HepG2 (cell line): ENCODE results near the gene MUSK. TPM values are rescaled to one million over a fixed set of nuclear protein-coding genes. Genes with fewer than 3 reads are reported as not detected.

Experiments used
- ATAC-seq: fragments of 200-7000 bp; cut with Tn5 transposase; 3 replicates; pipeline ENCODE4 v1.9.1; 2020; ENCODE audit warnings: mild to moderate bottlenecking, moderate library complexity
- Bru-seq: library from RNA; stranded (reverse); fragments of 400-500 nt; gene quantifications from one replicate; lab custom pipeline; 2021; lab: Mats Ljungman, UMichigan
- BruChase-seq, 2 experiments: library from RNA; stranded (reverse); fragments of 400-500 nt; gene quantifications; one replicate each; lab custom pipeline; 2021; lab: Mats Ljungman, UMichigan
- BruUV-seq: library from RNA; stranded (reverse); fragments of 400-500 nt; replicated peaks from 2 replicates; lab custom pipeline; 2021; lab: Mats Ljungman, UMichigan
- CTCF ChIA-PET: fragments of 300-600 bp; formaldehyde crosslinking; extraction: SDS; loops from one replicate; lab custom pipeline; 2021; ENCODE audit warnings: low total read pairs, inconsistent platforms, low intra/inter-chr PET ratio; lab: Yijun Ruan, JAX
- POLR2A ChIA-PET: fragments of 350-600 bp; sonication (Branson Sonifier 250); formaldehyde crosslinking; loops from one replicate; lab custom pipeline; 2020; ENCODE audit warnings: antibody characterized with exemption, inconsistent platforms; lab: Yijun Ruan, JAX
- DNase-seq: peaks from one replicate; pipeline ENCODE4 v3.0.0-alpha.2; 2015; ENCODE audit warnings: low spot score
- FAIRE-seq: peaks from 3 replicates; lab custom pipeline; 2011; peaks lifted over from hg19 to GRCh38; lab: Jason Lieb, UNC
- H2AFZ ChIP-seq: one replicate; pipeline ENCODE4 v1.6.1; 2011; ENCODE audit warnings: low read length, inconsistent platforms
- H3K27ac ChIP-seq: fragments of 300-600 bp; 3 replicates; pipeline ENCODE4 v1.8.0; 2011; ENCODE audit warnings: mixed run types, mild to moderate bottlenecking, mixed read lengths, low read length, inconsistent platforms; ENCODE audit not compliant: insufficient read depth; ENCODE audit errors: extremely low read length
- H3K27me3 ChIP-seq, 2 experiments: fragments of 200-600 bp in 1 of 2; 2 replicates in 1 of 2; 3 replicates in 1 of 2; pipeline versions ENCODE4 v1.6.0 to v1.8.0; 2011; ENCODE audit warnings: low read length in 2 of 2, mild to moderate bottlenecking in 2 of 2, moderate library complexity in 2 of 2, inconsistent platforms in 1 of 2; ENCODE audit not compliant: insufficient read depth in 2 of 2, control insufficient read depth in 1 of 2
- H3K36me3 ChIP-seq, 2 experiments: fragments of 200-600 bp in 1 of 2; replicated peaks in 1 of 2; 2 replicates in 1 of 2; 3 replicates in 1 of 2; pipeline versions ENCODE4 v1.5.1 to v1.8.0; 2011; ENCODE audit warnings: low read length in 2 of 2, inconsistent platforms in 1 of 2; ENCODE audit not compliant: insufficient read depth in 2 of 2, control insufficient read depth in 1 of 2
- H3K4me1 ChIP-seq: 2 replicates; pipeline ENCODE4 v1.5.1; 2012; ENCODE audit warnings: low read length, inconsistent platforms; ENCODE audit not compliant: insufficient read depth
- H3K4me2 ChIP-seq: 2 replicates; pipeline ENCODE4 v1.6.0; 2011; ENCODE audit warnings: low read depth, low read length, inconsistent platforms
- H3K4me3 ChIP-seq, 3 experiments: fragments of 200-600 bp in 1 of 3; sonication (generic), shearing (Covaris generic) in 1 of 3; replicated peaks in 1 of 3; 2 replicates each; pipeline ENCODE4 v1.5.1; 2011 to 2016; ENCODE audit warnings: low read length in 3 of 3, inconsistent platforms in 2 of 3, low read depth in 2 of 3, mild to moderate bottlenecking in 2 of 3, control low read depth in 1 of 3, mixed read lengths in 1 of 3; ENCODE audit not compliant: insufficient read depth in 1 of 3
- H3K79me2 ChIP-seq: one replicate; pipeline ENCODE4 v1.6.1; 2011; ENCODE audit warnings: low read length, inconsistent platforms; ENCODE audit not compliant: insufficient read depth
- H3K9ac ChIP-seq: 2 replicates; pipeline ENCODE4 v1.6.0; 2011; ENCODE audit warnings: mild to moderate bottlenecking, low read depth, low read length, inconsistent platforms; ENCODE audit not compliant: insufficient read depth
- H3K9me3 ChIP-seq: 2 replicates; pipeline ENCODE4 v1.5.1; 2012; ENCODE audit warnings: mild to moderate bottlenecking, low read length
- H4K20me1 ChIP-seq: 2 replicates; pipeline ENCODE4 v1.6.0; 2011; ENCODE audit warnings: inconsistent platforms, mild to moderate bottlenecking, low read length, moderate library complexity; ENCODE audit not compliant: insufficient read depth
- ETV5 ChIP-seq: IDR thresholded peaks from 2 replicates; pipeline ENCODE4 v1.6.1; 2018; ENCODE audit warnings: missing biosample characterization, missing genetic modification reagents, inconsistent platforms, borderline replicate concordance
- HOXA7 ChIP-seq: sonication (generic); formaldehyde crosslinking; IDR thresholded peaks from 2 replicates; pipeline ENCODE4 v1.8.1; 2022; ENCODE audit warnings: mild to moderate bottlenecking, missing genetic modification reagents, moderate library complexity
- PLSCR1 ChIP-seq: sonication (generic); formaldehyde crosslinking; IDR thresholded peaks from 2 replicates; pipeline ENCODE4 v1.5.0; 2020; ENCODE audit warnings: missing genetic modification reagents, mild to moderate bottlenecking, borderline replicate concordance
- RAD21 ChIP-seq: fragments of 450-650 bp; formaldehyde crosslinking; IDR thresholded peaks from 2 replicates; pipeline ENCODE4 v1.5.0; 2020; ENCODE audit warnings: mild to moderate bottlenecking
- SATB2 ChIP-seq: sonication (generic); formaldehyde crosslinking; IDR thresholded peaks from 2 replicates; pipeline ENCODE4 v1.5.0; 2020; ENCODE audit warnings: missing genetic modification reagents
- WIZ ChIP-seq: sonication (generic); formaldehyde crosslinking; IDR thresholded peaks from 2 replicates; pipeline ENCODE4 v1.5.1; 2020; ENCODE audit warnings: mild to moderate bottlenecking, missing genetic modification reagents
- ZKSCAN5 ChIP-seq: sonication (generic); formaldehyde crosslinking; IDR thresholded peaks from 2 replicates; pipeline ENCODE4 v1.5.1; 2020; ENCODE audit warnings: mild to moderate bottlenecking, missing genetic modification reagents
- ZNF343 ChIP-seq: sonication (generic); formaldehyde crosslinking; IDR thresholded peaks from 2 replicates; pipeline ENCODE4 v1.4.0; 2020; ENCODE audit warnings: mild to moderate bottlenecking, missing genetic modification reagents
- ZNF605 ChIP-seq: sonication (generic); formaldehyde crosslinking; IDR thresholded peaks from 2 replicates; pipeline ENCODE4 v1.8.0; 2022; ENCODE audit warnings: mild to moderate bottlenecking, missing genetic modification reagents
- ZNF670 ChIP-seq: sonication (generic); formaldehyde crosslinking; IDR thresholded peaks from 2 replicates; pipeline ENCODE4 v1.8.0; 2022; ENCODE audit warnings: mild to moderate bottlenecking, missing genetic modification reagents, borderline replicate concordance
- WGBS: methylation state at CpG from one replicate; pipeline ENCODE4 v1.1.6; 2017; ENCODE audit warnings: low lambda C conversion rate; 5-methylcytosine and 5-hydroxymethylcytosine counted together
- in situ Hi-C: cut with HindIII; loops from 2 replicates; pipeline ENCODE4 v1.10.0; 2017; ENCODE audit warnings: low pct_unique_long_range_greater_than_20kb; ENCODE audit not compliant: extremely low pct_ligation_motif_present
- intact Hi-C: fragments of 100-400 bp; cut with micrococcal nuclease; formaldehyde crosslinking; loops from one replicate; pipeline ENCODE4 v1.10.0; 2022; ENCODE audit not compliant: unreplicated experiment
- long read RNA-seq, 2 experiments: library from RNA in 1 of 2; library from polyadenylated mRNA in 1 of 2; stranded (forward) in 1 of 2; unstranded in 1 of 2; transcript quantifications; one replicate each; pipeline ENCODE4 v2.0.0, GENCODE V29; 2019 to 2022
- polyA minus RNA-seq, 3 experiments: library from RNA; depleted of rRNA, polyadenylated mRNA; stranded (reverse); fragments of >200 nt; gene quantifications; 2 replicates each; pipeline ENCODE4 v1.2.3, GENCODE V29; 2011; ENCODE audit warnings: low replicate concordance in 1 of 3
- polyA plus RNA-seq, 8 experiments: library from polyadenylated mRNA; depleted of rRNA in 3 of 8; stranded (reverse) in 7 of 8; unstranded in 1 of 8; fragments of >200 nt; fragmentation: Illumina TruSeq in 4 of 8; extraction: Trizol in 4 of 8; gene quantifications; 2 replicates each; pipeline versions ENCODE4 v1.2.1 to v1.2.3, GENCODE V29; 2011 to 2016; ENCODE audit warnings: low read depth in 4 of 8, missing spikeins in 1 of 8, mixed read lengths in 1 of 8; ENCODE audit not compliant: insufficient read depth in 1 of 8
- total RNA-seq, 5 experiments: library from RNA; depleted of rRNA; stranded (reverse); fragments of >200 nt; fragmentation: Illumina TruSeq; extraction: Trizol; gene quantifications; 2 replicates each; pipeline ENCODE4 v1.2.3, GENCODE V29; 2016; ENCODE audit warnings: low read depth in 1 of 5
- TF ChIP-seq, protein P1 (sequence below): sonication (generic); formaldehyde crosslinking; conservative IDR thresholded peaks from 2 replicates; pipeline ENCODE4 v1.8.1; 2023; ENCODE audit warnings: missing genetic modification reagents
- TF ChIP-seq, protein P2 (sequence below): sonication (generic); IDR thresholded peaks from 2 replicates; pipeline ENCODE4 v1.6.1; 2016; ENCODE audit warnings: low read depth, borderline replicate concordance

The MUSK gene
- total RNA-seq (2016; rRNA removed; fragmentation: Illumina TruSeq; extraction: Trizol) (not detected in 2 replicates), polyA plus RNA-seq (2011; rRNA removed) (not detected in 2 replicates), polyA minus RNA-seq (2011; rRNA and poly(A)+ RNA removed; ENCODE audit: low replicate concordance) (not detected in 2 replicates), Bru-seq, nascent RNA (percentile 1 among the genes with signal in this experiment), BruChase-seq, experiment 1, labeled RNA remaining after a 6-hour chase (percentile 2 among the genes with signal in this experiment), BruChase-seq, experiment 2, labeled RNA remaining after a 2-hour chase (percentile 2 among the genes with signal in this experiment)
- total RNA-seq (2016; cell fraction: cytosol; rRNA removed; fragmentation: Illumina TruSeq; extraction: Trizol; ENCODE audit: low read depth), result not detected in 2 replicates
- total RNA-seq (2016; cell fraction: insoluble cytoplasmic fraction; rRNA removed; fragmentation: Illumina TruSeq; extraction: Trizol), result not detected in 2 replicates
- not detected in 2 replicates for total RNA-seq (2016; cell fraction: membrane; rRNA removed; fragmentation: Illumina TruSeq; extraction: Trizol)
- not detected in 2 replicates for total RNA-seq (2016; cell fraction: nucleus; rRNA removed; fragmentation: Illumina TruSeq; extraction: Trizol)
- not detected in 2 replicates for polyA plus RNA-seq (2011; cell fraction: cytosol; rRNA removed)
- not detected in 2 replicates for polyA plus RNA-seq (2011; cell fraction: nucleus; rRNA removed)
- not detected in 2 replicates for polyA plus RNA-seq (2012)
- polyA plus RNA-seq (2016; cell fraction: cytosol; fragmentation: Illumina TruSeq; extraction: Trizol; ENCODE audit: low read depth), result not detected in 2 replicates
- not detected in 2 replicates for polyA plus RNA-seq (2016; cell fraction: insoluble cytoplasmic fraction; fragmentation: Illumina TruSeq; extraction: Trizol; ENCODE audit: low read depth)
- polyA plus RNA-seq (2016; cell fraction: membrane; fragmentation: Illumina TruSeq; extraction: Trizol; ENCODE audit: low read depth), result not detected in 2 replicates
- not detected in 2 replicates for polyA plus RNA-seq (2016; cell fraction: nucleus; fragmentation: Illumina TruSeq; extraction: Trizol; ENCODE audit: insufficient read depth, low read depth)
- not detected in 2 replicates for polyA minus RNA-seq (2011; cell fraction: cytosol; rRNA and poly(A)+ RNA removed)
- not detected in 2 replicates for polyA minus RNA-seq (2011; cell fraction: nucleus; rRNA and poly(A)+ RNA removed)
- long read RNA-seq, experiment 1, result 0 reads
- long read RNA-seq, experiment 2, result 0 reads

DNA sequence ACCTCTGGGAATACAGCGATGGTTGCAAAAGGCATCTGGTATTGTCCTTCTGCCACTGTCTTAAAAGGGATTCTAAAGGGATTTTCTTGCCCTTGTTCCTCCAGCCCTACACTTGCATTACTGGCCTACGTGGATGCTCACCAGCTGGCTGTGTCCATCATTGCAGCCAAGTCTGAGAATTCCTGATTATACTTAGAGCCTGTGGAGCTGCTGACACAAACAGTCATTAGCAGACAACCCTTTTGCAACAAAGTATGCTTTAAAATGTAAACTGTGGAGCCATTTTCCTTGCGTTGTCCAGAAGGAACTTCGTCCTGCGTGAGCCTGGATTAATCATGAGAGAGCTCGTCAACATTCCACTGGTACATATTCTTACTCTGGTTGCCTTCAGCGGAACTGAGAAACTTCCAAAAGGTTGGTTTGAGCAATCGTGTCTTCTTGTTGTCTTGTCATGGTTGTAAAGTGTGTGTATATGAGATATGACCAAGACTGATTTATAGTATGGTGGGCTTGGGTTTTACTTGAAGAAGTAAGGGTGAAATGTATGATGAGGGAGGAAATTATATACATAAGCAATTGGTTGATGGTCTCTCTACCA is at the start of gene MUSK:
Gene MUSK (plus strand): TSS at position 222 of the 598 bp plus-strand sequence. CDS start 114 bp downstream, at position 336.
- ATAC-seq, result no peak

More for the DNA sequence above, at the start of gene MUSK:
- intact Hi-C loops, result no loop called here
- H3K36me3 ChIP-seq, result no peaks in the 10 kb centered on the region
- H3K4me2 ChIP-seq, result no peak within 1 kb of the TSS
- no peaks in the 10 kb centered on the region for H3K4me1 ChIP-seq
- BruUV-seq, result no TSS peak
- 29% methylated on average over 8 of the region's 8 CpGs for WGBS
- H3K9ac ChIP-seq, result no peak within 1 kb of the TSS
- ChIA-PET POLR2A (no interaction called here), CTCF (no interaction called here)
- H3K79me2 ChIP-seq, result no peaks in the 10 kb centered on the region
- no peaks in the 10 kb centered on the region for H3K27me3 ChIP-seq
- H2AFZ ChIP-seq, result no peak within 1 kb of the TSS
- H4K20me1 ChIP-seq, result no peaks in the 10 kb centered on the region
- H3K9me3 ChIP-seq, result no peaks in the 10 kb centered on the region
- in situ Hi-C loops, result no loop called here
- TF ChIP-seq HOXA7 (CRISPR knock-in tag) (no peak), ETV5 (no peak), ZNF343 (CRISPR knock-in tag) (no peak), RAD21 (CRISPR knock-in tag) (no peak), ZKSCAN5 (CRISPR knock-in tag) (no peak), ZNF670 (CRISPR knock-in tag) (no peak), ZNF605 (CRISPR knock-in tag) (no peak), PLSCR1 (no peak), WIZ (no peak), SATB2 (CRISPR knock-in tag) (no peak)
- TF ChIP-seq, protein P1, sequence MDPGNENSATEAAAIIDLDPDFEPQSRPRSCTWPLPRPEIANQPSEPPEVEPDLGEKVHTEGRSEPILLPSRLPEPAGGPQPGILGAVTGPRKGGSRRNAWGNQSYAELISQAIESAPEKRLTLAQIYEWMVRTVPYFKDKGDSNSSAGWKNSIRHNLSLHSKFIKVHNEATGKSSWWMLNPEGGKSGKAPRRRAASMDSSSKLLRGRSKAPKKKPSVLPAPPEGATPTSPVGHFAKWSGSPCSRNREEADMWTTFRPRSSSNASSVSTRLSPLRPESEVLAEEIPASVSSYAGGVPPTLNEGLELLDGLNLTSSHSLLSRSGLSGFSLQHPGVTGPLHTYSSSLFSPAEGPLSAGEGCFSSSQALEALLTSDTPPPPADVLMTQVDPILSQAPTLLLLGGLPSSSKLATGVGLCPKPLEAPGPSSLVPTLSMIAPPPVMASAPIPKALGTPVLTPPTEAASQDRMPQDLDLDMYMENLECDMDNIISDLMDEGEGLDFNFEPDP (CRISPR knock-in tag), result no peak
- TF ChIP-seq, protein P2, sequence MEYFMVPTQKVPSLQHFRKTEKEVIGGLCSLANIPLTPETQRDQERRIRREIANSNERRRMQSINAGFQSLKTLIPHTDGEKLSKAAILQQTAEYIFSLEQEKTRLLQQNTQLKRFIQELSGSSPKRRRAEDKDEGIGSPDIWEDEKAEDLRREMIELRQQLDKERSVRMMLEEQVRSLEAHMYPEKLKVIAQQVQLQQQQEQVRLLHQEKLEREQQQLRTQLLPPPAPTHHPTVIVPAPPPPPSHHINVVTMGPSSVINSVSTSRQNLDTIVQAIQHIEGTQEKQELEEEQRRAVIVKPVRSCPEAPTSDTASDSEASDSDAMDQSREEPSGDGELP, result no peak
- TF ChIP-seq, all 625 proteins: peak for 0
- H3K27ac ChIP-seq, result no peak within 1 kb of the TSS
- FAIRE-seq, result no peak
- no peak within 1 kb of the TSS for H3K4me3 ChIP-seq
- DNase-seq, result no peak
